HepG2 (cell line): Measurements from ENCODE around the gene CADM4. TPM values are rescaled to one million over a fixed set of nuclear protein-coding genes. Genes with fewer than 3 reads are reported as not detected.

Source experiments
- ATAC-seq: fragments of 200-7000 bp; cut with Tn5 transposase; 3 replicates; pipeline ENCODE4 v1.9.1; 2020; ENCODE audit warnings: mild to moderate bottlenecking, moderate library complexity
- BruUV-seq: library from RNA; stranded (reverse); fragments of 400-500 nt; replicated peaks from 2 replicates; lab custom pipeline; 2021; lab: Mats Ljungman, UMichigan
- CTCF ChIA-PET: fragments of 300-600 bp; formaldehyde crosslinking; extraction: SDS; loops from one replicate; lab custom pipeline; 2021; ENCODE audit warnings: low total read pairs, inconsistent platforms, low intra/inter-chr PET ratio; lab: Yijun Ruan, JAX
- POLR2A ChIA-PET: fragments of 350-600 bp; sonication (Branson Sonifier 250); formaldehyde crosslinking; loops from one replicate; lab custom pipeline; 2020; ENCODE audit warnings: antibody characterized with exemption, inconsistent platforms; lab: Yijun Ruan, JAX
- DNase-seq: peaks from one replicate; pipeline ENCODE4 v3.0.0-alpha.2; 2015; ENCODE audit warnings: low spot score
- FAIRE-seq: peaks from 3 replicates; lab custom pipeline; 2011; peaks lifted over from hg19 to GRCh38; lab: Jason Lieb, UNC
- H2AFZ ChIP-seq: one replicate; pipeline ENCODE4 v1.6.1; 2011; ENCODE audit warnings: low read length, inconsistent platforms
- H3K27ac ChIP-seq: fragments of 300-600 bp; 3 replicates; pipeline ENCODE4 v1.8.0; 2011; ENCODE audit warnings: mixed run types, mild to moderate bottlenecking, mixed read lengths, low read length, inconsistent platforms; ENCODE audit not compliant: insufficient read depth; ENCODE audit errors: extremely low read length
- H3K27me3 ChIP-seq, 2 experiments: fragments of 200-600 bp in 1 of 2; 2 replicates in 1 of 2; 3 replicates in 1 of 2; pipeline versions ENCODE4 v1.6.0 to v1.8.0; 2011; ENCODE audit warnings: low read length in 2 of 2, mild to moderate bottlenecking in 2 of 2, moderate library complexity in 2 of 2, inconsistent platforms in 1 of 2; ENCODE audit not compliant: insufficient read depth in 2 of 2, control insufficient read depth in 1 of 2
- H3K36me3 ChIP-seq, 2 experiments: fragments of 200-600 bp in 1 of 2; replicated peaks in 1 of 2; 2 replicates in 1 of 2; 3 replicates in 1 of 2; pipeline versions ENCODE4 v1.5.1 to v1.8.0; 2011; ENCODE audit warnings: low read length in 2 of 2, inconsistent platforms in 1 of 2; ENCODE audit not compliant: insufficient read depth in 2 of 2, control insufficient read depth in 1 of 2
- H3K4me1 ChIP-seq: 2 replicates; pipeline ENCODE4 v1.5.1; 2012; ENCODE audit warnings: low read length, inconsistent platforms; ENCODE audit not compliant: insufficient read depth
- H3K4me2 ChIP-seq: 2 replicates; pipeline ENCODE4 v1.6.0; 2011; ENCODE audit warnings: low read depth, low read length, inconsistent platforms
- H3K4me3 ChIP-seq, 3 experiments: fragments of 200-600 bp in 1 of 3; sonication (generic), shearing (Covaris generic) in 1 of 3; replicated peaks in 1 of 3; 2 replicates each; pipeline ENCODE4 v1.5.1; 2011 to 2016; ENCODE audit warnings: low read length in 3 of 3, inconsistent platforms in 2 of 3, low read depth in 2 of 3, mild to moderate bottlenecking in 2 of 3, control low read depth in 1 of 3, mixed read lengths in 1 of 3; ENCODE audit not compliant: insufficient read depth in 1 of 3
- H3K79me2 ChIP-seq: one replicate; pipeline ENCODE4 v1.6.1; 2011; ENCODE audit warnings: low read length, inconsistent platforms; ENCODE audit not compliant: insufficient read depth
- H3K9ac ChIP-seq: 2 replicates; pipeline ENCODE4 v1.6.0; 2011; ENCODE audit warnings: mild to moderate bottlenecking, low read depth, low read length, inconsistent platforms; ENCODE audit not compliant: insufficient read depth
- H3K9me3 ChIP-seq: 2 replicates; pipeline ENCODE4 v1.5.1; 2012; ENCODE audit warnings: mild to moderate bottlenecking, low read length
- H4K20me1 ChIP-seq: 2 replicates; pipeline ENCODE4 v1.6.0; 2011; ENCODE audit warnings: inconsistent platforms, mild to moderate bottlenecking, low read length, moderate library complexity; ENCODE audit not compliant: insufficient read depth
- ATAD3A ChIP-seq: sonication (generic); formaldehyde crosslinking; IDR thresholded peaks from 2 replicates; pipeline ENCODE4 v1.4.0; 2020; ENCODE audit warnings: missing genetic modification reagents
- DR1 ChIP-seq: sonication (generic); formaldehyde crosslinking; IDR thresholded peaks from 2 replicates; pipeline ENCODE4 v1.8.0; 2021; ENCODE audit warnings: mild to moderate bottlenecking, missing genetic modification reagents, inconsistent platforms
- GMEB1 ChIP-seq: sonication (generic); formaldehyde crosslinking; IDR thresholded peaks from 2 replicates; pipeline ENCODE4 v1.5.1; 2020; ENCODE audit warnings: missing genetic modification reagents, mild to moderate bottlenecking, borderline replicate concordance
- GTF2F1 ChIP-seq: fragments of 150-350 bp; IDR thresholded peaks from 2 replicates; pipeline ENCODE4 v1.6.1; 2014; ENCODE audit warnings: low read length
- HIVEP1 ChIP-seq: sonication (generic); formaldehyde crosslinking; IDR thresholded peaks from 2 replicates; pipeline ENCODE4 v1.4.0; 2020; ENCODE audit warnings: mild to moderate bottlenecking, missing genetic modification reagents
- KLF6 ChIP-seq: IDR thresholded peaks from 2 replicates; pipeline ENCODE4 v1.8.0; 2016; ENCODE audit warnings: missing biosample characterization, missing genetic modification reagents
- MED8 ChIP-seq: sonication (generic); formaldehyde crosslinking; IDR thresholded peaks from 2 replicates; pipeline ENCODE4 v1.8.1; 2023; ENCODE audit warnings: mild to moderate bottlenecking, missing genetic modification reagents; ENCODE audit not compliant: insufficient replicate concordance
- NCOA5 ChIP-seq: sonication (generic); formaldehyde crosslinking; IDR thresholded peaks from 2 replicates; pipeline ENCODE4 v1.4.0; 2020; ENCODE audit warnings: missing genetic modification reagents
- NFRKB ChIP-seq: fragments of 450-650 bp; IDR thresholded peaks from 2 replicates; pipeline ENCODE4 v1.6.1; 2017
- NR1H2 ChIP-seq: sonication (generic); formaldehyde crosslinking; IDR thresholded peaks from 2 replicates; pipeline ENCODE4 v1.8.1; 2022; ENCODE audit warnings: low read depth, missing genetic modification reagents, borderline replicate concordance
- TRIM22 ChIP-seq: fragments of 450-650 bp; IDR thresholded peaks from 2 replicates; pipeline ENCODE4 v1.6.1; 2017
- YEATS2 ChIP-seq: sonication (generic); formaldehyde crosslinking; IDR thresholded peaks from 2 replicates; pipeline ENCODE4 v1.4.0; 2020; ENCODE audit warnings: missing genetic modification reagents, borderline replicate concordance
- ZBTB43 ChIP-seq: sonication (generic); formaldehyde crosslinking; conservative IDR thresholded peaks from 2 replicates; pipeline ENCODE4 v1.4.0; 2020; ENCODE audit warnings: missing genetic modification reagents
- ZNF280D ChIP-seq: sonication (generic); formaldehyde crosslinking; IDR thresholded peaks from 2 replicates; pipeline ENCODE4 v1.5.1; 2020; ENCODE audit warnings: mild to moderate bottlenecking, missing genetic modification reagents
- ZSCAN29 ChIP-seq: sonication (generic); formaldehyde crosslinking; conservative IDR thresholded peaks from 2 replicates; pipeline ENCODE4 v1.4.0; 2020; ENCODE audit warnings: mild to moderate bottlenecking, missing genetic modification reagents
- whole genome bisulfite sequencing: methylation state at CpG from one replicate; pipeline ENCODE4 v1.1.6; 2017; ENCODE audit warnings: low lambda C conversion rate; 5-methylcytosine and 5-hydroxymethylcytosine counted together
- in situ Hi-C: cut with HindIII; loops from 2 replicates; pipeline ENCODE4 v1.10.0; 2017; ENCODE audit warnings: low pct_unique_long_range_greater_than_20kb; ENCODE audit not compliant: extremely low pct_ligation_motif_present
- intact Hi-C: fragments of 100-400 bp; cut with micrococcal nuclease; formaldehyde crosslinking; loops from one replicate; pipeline ENCODE4 v1.10.0; 2022; ENCODE audit not compliant: unreplicated experiment
- polyA plus RNA-seq, 8 experiments: library from polyadenylated mRNA; depleted of rRNA in 3 of 8; stranded (reverse) in 7 of 8; unstranded in 1 of 8; fragments of >200 nt; fragmentation: Illumina TruSeq in 4 of 8; extraction: Trizol in 4 of 8; gene quantifications; 2 replicates each; pipeline versions ENCODE4 v1.2.1 to v1.2.3, GENCODE V29; 2011 to 2016; ENCODE audit warnings: low read depth in 4 of 8, missing spikeins in 1 of 8, mixed read lengths in 1 of 8; ENCODE audit not compliant: insufficient read depth in 1 of 8
- total RNA-seq, 5 experiments: library from RNA; depleted of rRNA; stranded (reverse); fragments of >200 nt; fragmentation: Illumina TruSeq; extraction: Trizol; gene quantifications; 2 replicates each; pipeline ENCODE4 v1.2.3, GENCODE V29; 2016; ENCODE audit warnings: low read depth in 1 of 5

CADM4 gene
- total and polyA plus RNA-seq, 2 of the 13 experiments (the other 11 are each of a cell fraction or from before 2014, with no cell fraction given): 8.5 to 16.0 TPM

GRCh38 chr19:43619262-43620060 lies 20.2 kb downstream of the CADM4 start, which contains the start of gene ZNF428:
Gene ZNF428 (minus strand): TSS chr19:43619629. CDS start chr19:43614304, 5,325 bp downstream.
- BruUV-seq: no TSS peak
- no peak for FAIRE-seq
- TF ChIP-seq MED8: peak; percentile 76
- peak; percentile 90 for TF ChIP-seq ZNF280D (CRISPR knock-in tag)
- peak; percentile 72 for TF ChIP-seq DR1 (CRISPR knock-in tag)
- TF ChIP-seq GMEB1 (CRISPR knock-in tag): peak; percentile 85
- TF ChIP-seq KLF6 (CRISPR knock-in tag): peak; percentile 80; the same call in 1 of the 2 replicates
- TF ChIP-seq ZBTB43 (CRISPR knock-in tag): peak; percentile 72; the same call in 1 of the 2 replicates
- peak; percentile 20; the same call in 1 of the 2 replicates for TF ChIP-seq YEATS2 (CRISPR knock-in tag)
- peak; percentile 45; the same call in 1 of the 2 replicates for TF ChIP-seq HIVEP1
- no peak for TF ChIP-seq TRIM22
- TF ChIP-seq NFRKB: no peak
- no peak for TF ChIP-seq GTF2F1
- no peak for TF ChIP-seq ATAD3A
- TF ChIP-seq NCOA5 (CRISPR knock-in tag): no peak
- peak; percentile 72; the same call in 1 of the 2 replicates for TF ChIP-seq NR1H2 (CRISPR knock-in tag)
- 0 out of 2 replicates have a peak, but pooled peaks have one; percentile 43 for TF ChIP-seq ZSCAN29

More at GRCh38 chr19:43619262-43620060, 20.2 kb downstream of the CADM4 start, which contains the start of gene ZNF428:
- in situ Hi-C loops: no loop called here
- no peaks in the 10 kb centered on the region for H4K20me1 ChIP-seq
- H3K27me3 ChIP-seq: no peaks in the 10 kb centered on the region
- peaks cover 24% of the 10 kb centered on the region for H3K4me1 ChIP-seq
- H2AFZ ChIP-seq: peak within 1 kb of the TSS; percentile 82
- peak within 1 kb of the TSS; percentile 88 for H3K9ac ChIP-seq
- DNase-seq: peak; percentile 87
- no peaks in the 10 kb centered on the region for H3K9me3 ChIP-seq
- H3K27ac ChIP-seq: peak within 1 kb of the TSS; percentile 96
- H3K4me3 ChIP-seq: peak within 1 kb of the TSS; percentile 60 to 81 (median 61)
- ChIA-PET POLR2A (interaction anchor here (0.7 kb wide), 1 partner anchor 49 kb away, joined by 4 read pairs; no protein-coding TSS in a partner anchor), CTCF (no interaction called here)
- under 1% methylated on average over 41 of the region's 81 CpGs for WGBS
- peak; percentile 92 for ATAC-seq
- intact Hi-C loops: loop anchor here (2.0 kb wide), 1 partner anchor 15 kb away; no protein-coding TSS in a partner anchor
- H3K36me3 ChIP-seq: 0 out of 5 replicates have a peak, but pooled peaks cover 0 to 2% of the 10 kb centered on the region in 2 experiments
- H3K4me2 ChIP-seq: peak within 1 kb of the TSS; percentile 96
- H3K79me2 ChIP-seq: peaks cover 14% of the 10 kb centered on the region
